Fibroblast of skin of left biceps (primary cell): ENCODE data around the gene MYL9.
"Not testable (repeated sequence)": the region's sequence is repeated elsewhere in the genome, so short reads cannot be mapped to it uniquely, and the experiment has no call there.

Experiments used
- DNase-seq, 2 experiments: peaks; one replicate each; pipeline ENCODE4 v3.0.0-alpha.2; 2013; ENCODE audit warnings: low read depth in 2 of 2

Gene MYL9

DNA sequence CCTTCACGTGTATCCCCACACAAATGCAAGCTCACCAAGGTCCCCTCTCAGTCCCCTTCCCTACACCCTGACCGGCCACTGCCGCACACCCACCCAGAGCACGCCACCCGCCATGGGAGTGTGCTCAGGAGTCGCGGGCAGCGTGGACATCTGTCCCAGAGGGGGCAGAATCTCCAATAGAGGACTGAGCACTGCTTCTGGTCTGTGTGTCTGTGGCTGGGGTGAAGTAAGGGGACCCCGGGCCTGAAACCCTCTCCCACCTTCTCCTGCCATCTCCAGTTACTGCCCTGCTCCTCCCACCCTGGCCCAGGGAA, 8.3 kb downstream of the MYL9 start:
- no peak for DNase-seq

- DNase-seq, result no peak
These were observed 8.8 kb downstream of the MYL9 start for GRCh38 chr20:36549942-36550789.

- no peak for DNase-seq
These were observed 9.5 kb downstream of the MYL9 start for GRCh38 chr20:36550790-36551299.

DNA sequence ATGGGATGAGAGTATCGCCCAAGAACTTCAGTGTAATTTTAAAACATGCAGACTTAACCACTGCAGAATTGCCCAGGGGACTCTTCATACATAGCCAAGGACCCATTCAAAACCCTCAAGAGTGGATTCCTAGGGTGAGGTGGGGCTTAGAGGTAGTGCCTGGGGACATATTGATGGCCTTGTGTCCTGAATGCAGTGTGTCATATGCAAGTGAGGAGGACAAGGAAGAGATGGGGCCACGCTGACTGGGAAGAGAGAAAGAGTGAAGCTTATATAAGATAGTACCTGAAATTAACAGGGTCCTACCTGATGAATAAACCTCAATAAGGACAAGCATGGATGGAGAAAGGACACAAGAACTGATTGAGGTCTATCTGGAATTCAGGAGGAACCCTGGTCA, 13.9 kb downstream of the MYL9 start:
- no peak for DNase-seq

- DNase-seq, result no peak
These were observed 21.4 kb downstream of the MYL9 start for GRCh38 chr20:36562724-36563123.

DNA sequence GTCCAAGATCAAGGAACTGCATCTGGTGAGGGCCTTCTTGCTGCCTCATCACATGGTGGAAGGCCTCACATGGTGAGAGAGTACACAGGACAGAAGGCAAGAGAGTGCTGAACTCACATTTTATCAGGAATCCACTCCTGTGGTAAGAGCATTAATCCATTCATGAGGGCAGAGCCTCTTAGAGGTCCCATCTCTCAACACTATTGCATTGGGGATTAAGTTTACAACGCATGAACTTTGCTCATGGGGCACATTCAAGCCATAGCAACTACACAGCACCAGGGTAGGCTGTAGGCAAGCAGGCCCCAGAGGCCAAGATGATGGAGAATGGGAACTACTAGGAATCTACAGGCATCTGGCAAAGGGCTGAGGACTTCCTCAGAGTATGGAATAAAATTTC, 22.1 kb downstream of the MYL9 start:
- no peak for DNase-seq

GRCh38 chr20:36564078-36564725, 22.9 kb downstream of the MYL9 start:
- not testable (repeated sequence) for DNase-seq

- not testable (repeated sequence) for DNase-seq
These were observed 23.4 kb downstream of the MYL9 start for GRCh38 chr20:36564726-36565121.

DNA sequence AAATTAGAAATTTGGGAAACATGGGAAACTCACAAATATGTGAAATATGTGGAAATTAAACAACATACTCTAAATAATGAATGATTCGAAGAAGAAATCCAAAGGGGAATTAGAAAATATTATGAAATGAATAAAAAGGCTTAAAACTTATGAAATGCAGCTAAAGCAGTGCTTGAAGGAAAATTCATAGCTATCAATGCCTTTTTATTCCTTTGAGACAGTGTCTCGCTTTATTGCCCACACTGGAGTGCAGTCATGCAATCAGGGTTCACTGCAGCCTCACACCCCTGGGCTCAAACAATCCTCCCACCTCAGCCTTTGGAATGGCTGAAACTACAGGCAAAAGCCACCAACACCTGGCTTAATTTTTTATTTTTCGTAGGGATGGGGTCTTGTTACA, 24.2 kb downstream of the MYL9 start:
- no peak for DNase-seq

DNA sequence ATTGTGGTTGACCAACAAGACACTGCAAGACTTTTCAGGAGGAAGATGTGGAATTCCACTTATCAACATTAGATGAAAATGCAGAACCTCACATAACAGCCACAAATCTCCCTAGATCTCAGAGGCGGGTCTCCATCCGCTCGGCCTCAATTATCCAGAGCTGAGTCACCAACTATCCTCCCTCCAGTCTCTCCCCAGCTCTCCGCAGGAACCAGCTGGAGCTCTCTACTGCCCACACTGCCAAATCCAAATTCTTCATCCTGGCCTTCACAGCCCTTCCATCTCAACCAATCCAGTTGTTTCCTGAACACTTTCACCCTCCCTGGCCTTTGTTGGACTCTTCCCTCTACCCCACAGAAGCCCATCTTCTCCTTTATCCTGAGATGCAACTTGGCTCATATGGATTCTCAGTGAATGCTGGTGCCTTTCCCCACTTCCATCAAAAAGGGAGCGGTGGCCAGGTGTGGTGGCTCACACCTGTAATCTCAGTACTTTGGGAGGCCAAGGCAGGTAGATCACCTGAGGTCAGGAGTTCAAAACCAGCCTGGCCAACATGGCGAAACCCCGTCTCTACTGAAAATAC, 28.6 kb downstream of the MYL9 start:
- DNase-seq, result no peak

GRCh38 chr20:36571564-36572504, 30.5 kb downstream of the MYL9 start:
- DNase-seq, result no peak

DNA sequence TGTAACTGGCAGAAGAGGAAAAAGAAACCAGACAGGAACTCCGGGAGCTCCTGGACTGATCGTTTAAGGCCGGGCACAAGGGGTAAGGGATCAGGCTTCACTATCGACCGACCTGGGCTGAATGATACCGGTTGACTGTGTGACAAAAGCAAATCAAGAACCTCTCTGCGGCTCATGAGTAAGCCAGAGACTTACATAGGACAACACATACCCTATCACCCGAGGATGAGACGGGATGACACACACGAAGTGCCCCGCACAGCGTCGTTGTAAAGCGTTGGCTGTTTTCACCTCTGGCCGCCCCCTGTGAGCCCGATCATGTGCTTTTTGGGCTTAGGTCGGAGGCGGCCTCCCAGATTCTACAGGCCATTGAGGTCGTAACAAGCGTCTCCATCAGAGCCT, 31.4 kb downstream of the MYL9 start:
- DNase-seq, result no peak

DNA sequence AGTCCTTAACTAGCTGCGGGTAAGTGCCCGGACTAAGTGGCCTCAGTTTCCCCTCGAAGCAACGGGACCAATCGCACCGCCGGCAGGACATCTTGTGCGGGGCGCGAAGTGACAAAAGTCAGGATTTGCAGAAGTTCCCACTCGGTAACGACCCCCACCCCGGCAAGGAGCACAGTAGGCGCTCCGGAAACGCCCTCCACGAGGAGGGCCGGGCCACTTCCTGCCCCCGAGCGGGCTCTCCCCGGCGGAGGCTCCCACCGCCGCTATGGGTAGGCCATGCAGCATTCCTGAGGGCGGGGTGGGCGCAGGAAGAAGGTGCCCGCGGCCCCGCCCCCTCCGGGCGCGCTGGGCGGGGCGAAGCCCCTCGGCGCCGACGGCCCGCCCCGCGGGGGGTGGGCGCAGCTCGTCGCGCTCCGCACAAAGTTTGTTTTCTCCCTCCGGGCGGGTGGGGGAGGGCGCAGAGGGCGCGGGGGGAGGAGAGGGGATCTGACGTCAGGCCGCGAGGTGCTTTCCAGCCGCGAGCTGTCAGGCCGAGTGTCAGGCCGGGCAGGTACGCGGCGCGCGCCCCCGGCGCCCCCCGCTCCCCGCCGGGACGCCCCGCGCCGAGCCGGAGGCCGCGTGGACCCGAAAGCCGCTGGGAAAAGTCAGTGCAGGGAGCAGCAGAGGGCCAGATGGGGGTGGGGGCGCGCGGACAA, 31.9 kb downstream of the MYL9 start, which contains the start of gene TGIF2:
Gene TGIF2 (plus strand): TSS at position 495 of the 695 bp plus-strand sequence. CDS start 5,178 bp downstream, outside the sequence.
- DNase-seq, result peak; percentile 76 to 77

GRCh38 chr20:36573798-36574365, 32.6 kb downstream of the MYL9 start:
- DNase-seq, result no peak

DNA sequence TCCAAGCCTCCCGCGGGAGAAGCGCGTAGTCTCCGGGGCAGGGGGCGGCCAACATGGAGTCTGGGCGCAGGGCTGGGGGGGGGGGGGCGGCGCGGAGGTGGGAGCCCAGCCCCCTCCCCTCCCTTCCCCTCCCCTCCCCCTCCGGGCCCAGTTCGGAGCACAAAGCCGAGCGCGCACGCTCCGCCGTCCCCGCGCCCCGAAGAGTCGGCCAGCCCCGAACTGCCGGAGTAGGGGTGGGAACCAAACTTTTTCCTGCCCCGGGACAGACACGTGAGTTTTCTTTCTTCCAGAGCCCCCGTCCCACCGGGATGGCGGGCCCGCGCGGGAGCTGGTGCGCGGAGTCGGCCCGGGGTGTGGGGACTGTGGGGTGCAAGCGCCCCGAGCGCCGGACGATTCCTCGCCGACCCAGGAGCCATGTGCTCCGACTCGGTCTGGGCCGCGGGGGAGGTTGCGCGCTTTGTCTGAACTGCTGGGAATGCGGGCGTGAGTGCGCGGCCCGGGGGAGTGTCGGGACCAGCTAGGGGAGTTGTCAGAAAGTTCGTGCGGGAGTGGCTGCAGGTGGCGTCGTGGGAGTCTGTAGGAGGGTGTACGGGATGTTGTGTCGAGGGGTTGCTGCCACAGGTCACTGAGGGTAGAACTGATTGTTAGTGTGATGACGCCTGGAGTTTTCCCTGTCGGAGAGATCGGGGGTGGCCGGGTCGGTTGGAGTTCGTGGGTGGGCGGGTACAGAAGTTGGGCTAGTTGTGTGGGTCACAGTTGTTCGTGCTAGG, 33.2 kb downstream of the MYL9 start:
- DNase-seq, result no peak

DNA sequence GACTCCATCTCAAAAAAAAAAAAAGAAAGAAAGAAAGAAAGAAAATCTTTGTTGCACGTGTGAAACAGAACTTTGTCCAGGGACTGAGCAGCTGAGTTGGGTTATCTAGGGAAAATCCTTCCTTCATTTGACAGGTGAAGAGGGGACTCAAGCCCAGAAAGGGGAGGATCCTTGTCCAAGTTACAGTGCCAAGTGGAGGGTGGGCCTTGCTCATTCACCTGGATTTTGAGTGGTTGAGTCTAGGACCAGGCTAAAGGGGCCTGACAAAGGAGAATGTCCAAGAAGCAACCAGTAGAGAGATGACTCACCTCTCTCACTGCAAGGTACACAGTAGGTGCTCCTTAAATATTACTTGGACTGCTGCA, 34.7 kb downstream of the MYL9 start:
- DNase-seq, result no peak

DNA sequence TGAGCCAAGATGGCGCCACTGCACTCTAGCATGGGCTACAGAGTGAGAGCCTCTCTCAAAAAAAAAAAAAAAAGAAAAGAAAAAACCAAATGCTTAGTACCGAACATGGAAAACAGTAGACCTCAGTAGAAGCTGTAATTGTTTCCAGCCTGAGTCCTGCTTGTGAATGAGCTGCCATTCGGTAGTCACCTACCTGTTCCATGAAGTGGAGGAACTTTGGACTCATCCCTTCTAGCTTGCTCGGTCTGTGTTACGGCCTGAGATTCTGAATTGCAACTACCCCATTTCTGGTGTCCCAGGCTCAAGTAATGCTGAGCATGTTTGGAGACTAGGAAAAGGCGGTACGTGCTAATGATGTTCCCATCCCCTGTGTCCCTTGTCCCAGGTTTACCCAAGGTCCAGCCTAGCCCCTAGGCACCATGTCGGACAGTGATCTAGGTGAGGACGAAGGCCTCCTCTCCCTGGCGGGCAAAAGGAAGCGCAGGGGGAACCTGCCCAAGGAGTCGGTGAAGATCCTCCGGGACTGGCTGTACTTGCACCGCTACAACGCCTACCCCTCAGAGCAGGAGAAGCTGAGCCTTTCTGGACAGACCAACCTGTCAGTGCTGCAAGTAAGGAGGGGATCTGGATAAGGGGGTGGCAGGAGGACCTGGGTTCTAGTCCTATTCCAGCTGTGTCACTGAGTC, 37.2 kb downstream of the MYL9 start:
- no peak for DNase-seq

GRCh38 chr20:36579996-36580545, 38.8 kb downstream of the MYL9 start:
- DNase-seq, result no peak

DNA sequence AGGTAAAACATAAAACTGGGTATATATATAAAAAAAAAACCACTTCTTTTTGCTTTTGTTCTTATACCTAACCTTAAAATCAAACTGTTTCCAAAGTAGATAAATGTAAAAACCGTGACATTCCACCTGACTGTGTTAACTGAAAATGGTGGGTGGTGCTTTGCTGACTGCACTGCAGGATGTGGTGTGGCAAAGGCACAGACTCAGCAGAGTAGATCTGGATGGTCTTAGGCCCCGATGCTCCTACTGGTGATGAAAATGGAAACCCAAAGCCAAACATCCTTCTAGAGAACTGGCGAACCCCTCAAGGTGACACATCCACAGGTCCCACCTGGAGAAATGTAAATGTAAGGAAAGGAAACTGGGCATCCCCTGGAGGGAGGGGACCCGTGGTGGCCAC, 41.0 kb downstream of the MYL9 start:
- no peak for DNase-seq
